A549 (cell line): ENCODE measurements around the gene LGR4.

ENCODE experiments used
- ESRRA ChIP-seq: fragments of 150-350 bp; IDR thresholded peaks from 2 replicates; pipeline ENCODE4 v1.6.1; 2014; ENCODE audit warnings: mild to moderate bottlenecking, low read length, borderline replicate concordance
- MYC ChIP-seq: IDR thresholded peaks from 2 replicates; pipeline ENCODE4 v1.6.1; 2012; ENCODE audit warnings: mild to moderate bottlenecking, inconsistent platforms, low read length, improper control_type of control experiment, borderline replicate concordance
- TF ChIP-seq, protein P1 (sequence below): fragments of >200 bp; sonication (Bioruptor Twin); formaldehyde crosslinking; IDR thresholded peaks from 3 replicates; pipeline ENCODE4 v1.6.1; 2016
- TF ChIP-seq, protein P2 (sequence below): fragments of >200 bp; sonication (Bioruptor Twin); formaldehyde crosslinking; IDR thresholded peaks from 3 replicates; pipeline ENCODE4 v1.5.1; 2016

DNA sequence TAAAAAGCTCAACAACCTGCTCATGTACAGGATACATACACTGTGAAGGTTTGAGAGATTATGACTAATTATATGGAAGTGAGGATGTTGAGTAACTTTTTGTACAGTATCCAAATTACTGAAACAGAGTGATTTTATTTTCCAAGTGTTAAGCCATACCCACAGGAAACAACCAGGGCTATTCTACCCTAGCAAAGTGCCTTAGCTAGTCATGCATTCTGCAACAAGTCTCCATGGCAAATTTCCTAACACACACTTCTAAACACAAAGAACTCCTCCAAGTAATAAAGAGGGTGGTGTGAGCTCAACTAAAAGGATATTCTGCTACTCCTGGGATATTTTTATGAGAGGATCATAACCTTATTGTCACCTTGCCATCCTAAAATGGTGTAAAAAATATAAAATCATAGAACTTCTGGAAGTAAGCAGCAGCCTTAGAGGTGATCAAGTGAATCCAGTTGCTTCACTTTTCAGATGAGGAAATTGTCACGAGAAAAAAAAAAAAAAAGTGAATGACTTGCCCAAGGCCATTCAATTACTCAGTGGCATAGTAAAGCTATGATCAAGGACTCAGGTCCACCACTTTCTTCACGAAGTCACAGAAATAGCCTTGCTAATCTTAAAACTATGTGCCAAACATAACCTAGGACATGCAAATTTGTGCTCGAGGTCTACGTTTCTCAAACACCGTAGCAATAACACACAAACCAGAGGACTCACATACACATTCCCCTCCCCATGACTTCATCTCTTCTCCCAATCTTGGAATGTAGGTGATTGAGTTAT lies 4.2 kb downstream of the LGR4 start:
- TF ChIP-seq, protein P1, sequence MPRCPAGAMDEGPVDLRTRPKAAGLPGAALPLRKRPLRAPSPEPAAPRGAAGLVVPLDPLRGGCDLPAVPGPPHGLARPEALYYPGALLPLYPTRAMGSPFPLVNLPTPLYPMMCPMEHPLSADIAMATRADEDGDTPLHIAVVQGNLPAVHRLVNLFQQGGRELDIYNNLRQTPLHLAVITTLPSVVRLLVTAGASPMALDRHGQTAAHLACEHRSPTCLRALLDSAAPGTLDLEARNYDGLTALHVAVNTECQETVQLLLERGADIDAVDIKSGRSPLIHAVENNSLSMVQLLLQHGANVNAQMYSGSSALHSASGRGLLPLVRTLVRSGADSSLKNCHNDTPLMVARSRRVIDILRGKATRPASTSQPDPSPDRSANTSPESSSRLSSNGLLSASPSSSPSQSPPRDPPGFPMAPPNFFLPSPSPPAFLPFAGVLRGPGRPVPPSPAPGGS: no peak
- TF ChIP-seq, protein P2, sequence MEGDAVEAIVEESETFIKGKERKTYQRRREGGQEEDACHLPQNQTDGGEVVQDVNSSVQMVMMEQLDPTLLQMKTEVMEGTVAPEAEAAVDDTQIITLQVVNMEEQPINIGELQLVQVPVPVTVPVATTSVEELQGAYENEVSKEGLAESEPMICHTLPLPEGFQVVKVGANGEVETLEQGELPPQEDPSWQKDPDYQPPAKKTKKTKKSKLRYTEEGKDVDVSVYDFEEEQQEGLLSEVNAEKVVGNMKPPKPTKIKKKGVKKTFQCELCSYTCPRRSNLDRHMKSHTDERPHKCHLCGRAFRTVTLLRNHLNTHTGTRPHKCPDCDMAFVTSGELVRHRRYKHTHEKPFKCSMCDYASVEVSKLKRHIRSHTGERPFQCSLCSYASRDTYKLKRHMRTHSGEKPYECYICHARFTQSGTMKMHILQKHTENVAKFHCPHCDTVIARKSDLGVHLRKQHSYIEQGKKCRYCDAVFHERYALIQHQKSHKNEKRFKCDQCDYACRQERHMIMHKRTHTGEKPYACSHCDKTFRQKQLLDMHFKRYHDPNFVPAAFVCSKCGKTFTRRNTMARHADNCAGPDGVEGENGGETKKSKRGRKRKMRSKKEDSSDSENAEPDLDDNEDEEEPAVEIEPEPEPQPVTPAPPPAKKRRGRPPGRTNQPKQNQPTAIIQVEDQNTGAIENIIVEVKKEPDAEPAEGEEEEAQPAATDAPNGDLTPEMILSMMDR: no peak
- TF ChIP-seq MYC (no peak), ESRRA (no peak)
